NCI-H2171 (cell line): ENCODE data around the gene GMCL2.
"Not testable (repeated sequence)": the region's sequence is repeated elsewhere in the genome, so short reads cannot be mapped to it uniquely, and the experiment has no call there.

Experiments
- DNase-seq: peaks from one replicate; lab custom pipeline; 2025; lab: John Stamatoyannopoulos, UW

The GMCL2 gene

GRCh38 chr5:178187014-178187413 lies at the start of gene GMCL2:
TSS of gene GMCL2 (minus strand) at chr5:178187371. CDS start at chr5:178187299, 72 bp downstream.
- no peak for DNase-seq

- DNase-seq: no peak
Observed at GRCh38 chr5:178236679-178237078, 49.5 kb upstream of the GMCL2 start.

GRCh38 chr5:178236126-178236525 lies 49.0 kb upstream of the GMCL2 start:
- DNase-seq: no peak

- DNase-seq: no peak
Observed at GRCh38 chr5:178235588-178235974, 48.4 kb upstream of the GMCL2 start.

- DNase-seq: no peak
Observed at GRCh38 chr5:178234750-178235587, 47.8 kb upstream of the GMCL2 start.

- no peak for DNase-seq
Observed at GRCh38 chr5:178234121-178234749, 47.1 kb upstream of the GMCL2 start.

- no peak for DNase-seq
Observed at GRCh38 chr5:178232920-178233429, 45.8 kb upstream of the GMCL2 start.

- peak; percentile 35 for DNase-seq
Observed at GRCh38 chr5:178232124-178232919, 45.2 kb upstream of the GMCL2 start, which contains the start of gene PHYKPL. TSS of gene PHYKPL (minus strand) at chr5:178232802. CDS start at chr5:178232550, 252 bp downstream.

GRCh38 chr5:178231539-178232123 lies 44.5 kb upstream of the GMCL2 start:
- DNase-seq: no peak

GRCh38 chr5:178230879-178231538 lies 43.8 kb upstream of the GMCL2 start:
- no peak for DNase-seq

GRCh38 chr5:178229861-178230260 lies 42.7 kb upstream of the GMCL2 start:
- no peak for DNase-seq

GRCh38 chr5:178229111-178229510 lies 41.9 kb upstream of the GMCL2 start:
- DNase-seq: not testable (repeated sequence)

GRCh38 chr5:178228609-178229008 lies 41.4 kb upstream of the GMCL2 start:
- DNase-seq: no peak

- no peak for DNase-seq
Observed at GRCh38 chr5:178227929-178228328, 40.8 kb upstream of the GMCL2 start.

- DNase-seq: no peak
Observed at GRCh38 chr5:178227138-178227659, 40.0 kb upstream of the GMCL2 start.

GRCh38 chr5:178225174-178225573 lies 38.0 kb upstream of the GMCL2 start:
- DNase-seq: no peak

- DNase-seq: no peak
Observed at GRCh38 chr5:178224403-178224802, 37.2 kb upstream of the GMCL2 start.

- no peak for DNase-seq
Observed at GRCh38 chr5:178223828-178224335, 36.7 kb upstream of the GMCL2 start.

GRCh38 chr5:178223196-178223773 lies 36.1 kb upstream of the GMCL2 start:
- DNase-seq: no peak

- no peak for DNase-seq
Observed at GRCh38 chr5:178222292-178222691, 35.1 kb upstream of the GMCL2 start.

GRCh38 chr5:178221853-178222252 lies 34.7 kb upstream of the GMCL2 start:
- DNase-seq: no peak
